LNCaP clone FGC (cell line): ENCODE data around the gene CFAP53.

Experiments used
- DNase-seq: peaks from one replicate; pipeline ENCODE4 v3.0.0-alpha.2; 2011; ENCODE audit warnings: low read depth
- H3K4me3 ChIP-seq: 2 replicates; pipeline ENCODE4 v1.5.1; 2011; ENCODE audit warnings: mild to moderate bottlenecking, low read depth, low read length, control low read depth
- CTCF ChIP-seq: IDR thresholded peaks from 2 replicates; pipeline ENCODE4 v1.5.1; 2012; ENCODE audit warnings: mild to moderate bottlenecking; ENCODE audit not compliant: control insufficient read depth, insufficient read depth; ENCODE audit errors: extremely low read depth

Gene CFAP53

GRCh38 chr18:50282521-50283335, 16.4 kb upstream of the CFAP53 start:
- DNase-seq = peak; percentile 54
- TF ChIP-seq CTCF = no peak
- H3K4me3 ChIP-seq = peak overlapping the region; percentile 99

- no peak for TF ChIP-seq CTCF
- DNase-seq = no peak
- peak overlapping the region; percentile 99 for H3K4me3 ChIP-seq
These were observed 15.8 kb upstream of the CFAP53 start for GRCh38 chr18:50281972-50282520.

- peak within 1 kb of the TSS; percentile 99 for H3K4me3 ChIP-seq
- no peak for TF ChIP-seq CTCF
- DNase-seq = peak; percentile 96
These were observed 15.1 kb upstream of the CFAP53 start, which contains the start of gene MBD1 for GRCh38 chr18:50281295-50281971. MBD1 (minus strand) TSS chr18:50281523; CDS start chr18:50279992, 1,531 bp downstream.

GRCh38 chr18:50280707-50281294, 14.5 kb upstream of the CFAP53 start:
- no peak for DNase-seq

GRCh38 chr18:50279752-50280151, 13.5 kb upstream of the CFAP53 start:
- no peak for TF ChIP-seq CTCF
- no peak for DNase-seq
- peak overlapping the region; percentile 99 for H3K4me3 ChIP-seq

More at GRCh38 chr18:50280707-50281294, 14.5 kb upstream of the CFAP53 start:
- H3K4me3 ChIP-seq = peak overlapping the region; percentile 99
- TF ChIP-seq CTCF = no peak

GRCh38 chr18:50277942-50278341, 11.6 kb upstream of the CFAP53 start:
- no peak for DNase-seq
- H3K4me3 ChIP-seq = no peak overlapping the region
- no peak for TF ChIP-seq CTCF
